Measurements from ENCODE around the gene IDH2.

- TF ChIP-seq CTCF (IDR thresholded peaks at IDR 0.05; ENCODE audit: poor library complexity, severe bottlenecking), result no peak
- no peak for TF ChIP-seq REST (IDR thresholded peaks at IDR 0.05; ENCODE audit: borderline replicate concordance)
- TF ChIP-seq EZH2 (IDR thresholded peaks at IDR 0.05; ENCODE audit: borderline replicate concordance, insufficient read depth, low read length, poor library complexity, severe bottlenecking), result no peak
Measured at GRCh38 chr15:90064911-90065681, 37.2 kb downstream of the IDH2 start.

Data from neural cell (in vitro differentiated cells).